A673 (cell line): ENCODE data around the gene LGALS7. TPM values are rescaled to one million over a fixed set of nuclear protein-coding genes. Genes with fewer than 3 reads are reported as not detected.
"Not testable (repeated sequence)": the region's sequence is repeated elsewhere in the genome, so short reads cannot be mapped to it uniquely, and the experiment has no call there.

Experiments used
- BruUV-seq: library from RNA; stranded (reverse); fragments of 400-500 nt; replicated peaks from 2 replicates; lab custom pipeline; 2021; lab: Mats Ljungman, UMichigan
- CTCF ChIA-PET: fragments of 300-600 bp; sonication (Branson Sonifier 250); formaldehyde crosslinking; loops from one replicate; lab custom pipeline; 2022; ENCODE audit warnings: antibody characterized with exemption; lab: Charles Lee
- POLR2A ChIA-PET: fragments of 300-600 bp; sonication (Branson Sonifier 250); formaldehyde crosslinking; loops from one replicate; lab custom pipeline; 2022; ENCODE audit warnings: antibody characterized with exemption; ENCODE audit not compliant: low non-redundant PET; lab: Charles Lee
- DNase-seq: peaks from one replicate; pipeline ENCODE4 v3.0.0-alpha.2; 2015; ENCODE audit warnings: low spot score
- H3K27ac ChIP-seq: fragments of 200-600 bp; sonication (generic); 2 replicates; pipeline ENCODE4 v1.5.1; 2016; ENCODE audit warnings: mixed run types, low read depth, mild to moderate bottlenecking, mixed read lengths, antibody characterized with exemption, low read length; ENCODE audit not compliant: poor library complexity, severe bottlenecking
- H3K27me3 ChIP-seq: fragments of 200-600 bp; sonication (generic); replicated peaks from 2 replicates; pipeline ENCODE4 v1.6.1; 2017; ENCODE audit warnings: mixed run types, low read depth, mild to moderate bottlenecking, mixed read lengths, antibody characterized with exemption, low read length; ENCODE audit not compliant: insufficient read depth, poor library complexity
- H3K36me3 ChIP-seq: fragments of 200-600 bp; sonication (generic); 2 replicates; pipeline ENCODE4 v1.6.1; 2016; ENCODE audit warnings: mixed run types, mild to moderate bottlenecking, mixed read lengths, antibody characterized with exemption, low read length; ENCODE audit not compliant: insufficient read depth, poor library complexity, severe bottlenecking
- H3K4me1 ChIP-seq: fragments of 200-600 bp; sonication (generic); 2 replicates; pipeline ENCODE4 v1.6.1; 2017; ENCODE audit warnings: mixed run types, mild to moderate bottlenecking, mixed read lengths, antibody characterized with exemption, low read length; ENCODE audit not compliant: insufficient read depth, poor library complexity, severe bottlenecking
- H3K4me3 ChIP-seq: fragments of 200-600 bp; sonication (generic); 2 replicates; pipeline ENCODE4 v1.5.1; 2016; ENCODE audit warnings: low read depth, mixed run types, mild to moderate bottlenecking, mixed read lengths, low read length; ENCODE audit not compliant: poor library complexity, severe bottlenecking
- H3K9me3 ChIP-seq: fragments of 200-600 bp; sonication (generic); 2 replicates; pipeline ENCODE4 v1.6.1; 2016; ENCODE audit warnings: mixed run types, low read depth, mild to moderate bottlenecking, mixed read lengths, antibody characterized with exemption, low read length; ENCODE audit not compliant: poor library complexity, severe bottlenecking
- CTCF ChIP-seq: fragments of 300-800, 200-600 bp; sonication (generic); conservative IDR thresholded peaks from 2 replicates; pipeline ENCODE4 v1.5.1; 2017; ENCODE audit warnings: low read depth, mild to moderate bottlenecking, antibody characterized with exemption, low read length, moderate library complexity, mixed read lengths
- EZH2 ChIP-seq: fragments of 200-600 bp; sonication (generic); IDR thresholded peaks from 2 replicates; pipeline ENCODE4 v1.6.1; 2017; ENCODE audit warnings: borderline replicate concordance, low read depth, mild to moderate bottlenecking, mixed read lengths, antibody characterized with exemption, low read length; ENCODE audit not compliant: poor library complexity, severe bottlenecking
- intact Hi-C: fragments of 100-400 bp; cut with micrococcal nuclease; formaldehyde crosslinking; loops from one replicate; pipeline ENCODE4 v1.10.0; 2022; ENCODE audit not compliant: unreplicated experiment
- total RNA-seq: library from RNA; stranded (reverse); gene quantifications from 2 replicates; pipeline ENCODE4 v1.2.3, GENCODE V29; 2021

Gene LGALS7
- total RNA-seq, 1 experiment from 2014 or later, result not detected

GRCh38 chr19:38780443-38780842 is 7.1 kb upstream of the LGALS7 start:
- no TSS peak for BruUV-seq
- CTCF ChIA-PET, result no interaction called here
- Histone ChIP-seq H3K27me3 (peaks cover 3% of the 10 kb centered on the region), H3K4me1 (no peaks in the 10 kb centered on the region), H3K36me3 (no peaks in the 10 kb centered on the region), H3K4me3 (no peak overlapping the region), H3K27ac (no peak overlapping the region), H3K9me3 (no peaks in the 10 kb centered on the region)
- intact Hi-C loops, result no loop called here
- TF ChIP-seq EZH2, result no peak
- no peak for TF ChIP-seq CTCF
- POLR2A ChIA-PET, result interaction anchor here (0.6 kb wide), 1 partner anchor 375 kb away, joined by 3 read pairs; no protein-coding TSS in a partner anchor
- DNase-seq, result no peak

GRCh38 chr19:38778733-38779132 is 5.4 kb upstream of the LGALS7 start:
- intact Hi-C loops, result no loop called here
- TF ChIP-seq CTCF, result no peak
- TF ChIP-seq EZH2, result no peak
- Histone ChIP-seq H3K27me3 (peaks cover 3% of the 10 kb centered on the region), H3K27ac (no peak overlapping the region), H3K36me3 (no peaks in the 10 kb centered on the region), H3K4me3 (no peak overlapping the region), H3K9me3 (no peaks in the 10 kb centered on the region), H3K4me1 (no peaks in the 10 kb centered on the region)
- BruUV-seq, result no TSS peak
- POLR2A ChIA-PET, result no interaction called here
- CTCF ChIA-PET, result no interaction called here
- no peak for DNase-seq

- POLR2A ChIA-PET, result no interaction called here
- intact Hi-C loops, result no loop called here
Observed at GRCh38 chr19:38774181-38774950, 1.0 kb upstream of the LGALS7 start.

GRCh38 chr19:38771569-38771968 is 1.7 kb downstream of the LGALS7 start:
- CTCF ChIA-PET, H3K27ac ChIP-seq, intact Hi-C loops, H3K4me3 ChIP-seq, DNase-seq, H3K36me3 ChIP-seq, H3K27me3 ChIP-seq, BruUV-seq, POLR2A ChIA-PET, H3K9me3 ChIP-seq, H3K4me1 ChIP-seq: not testable (repeated sequence)

More at GRCh38 chr19:38774181-38774950, 1.0 kb upstream of the LGALS7 start:
- H3K36me3 ChIP-seq, result no peaks in the 10 kb centered on the region
- H3K4me3 ChIP-seq, result no peak overlapping the region
- peaks cover 3% of the 10 kb centered on the region for H3K27me3 ChIP-seq
- DNase-seq, result no peak
- TF ChIP-seq CTCF (no peak), EZH2 (no peak)
- CTCF ChIA-PET, result no interaction called here
- H3K4me1 ChIP-seq, result no peaks in the 10 kb centered on the region
- BruUV-seq, result no TSS peak
- H3K9me3 ChIP-seq, result no peaks in the 10 kb centered on the region
- no peak overlapping the region for H3K27ac ChIP-seq

GRCh38 chr19:38770949-38771275 is 2.4 kb downstream of the LGALS7 start:
- intact Hi-C loops, H3K9me3 ChIP-seq, BruUV-seq, CTCF ChIA-PET, H3K36me3 ChIP-seq, H3K27ac ChIP-seq, H3K4me1 ChIP-seq, H3K4me3 ChIP-seq, H3K27me3 ChIP-seq, DNase-seq, POLR2A ChIA-PET: not testable (repeated sequence)
